SK-N-MC (cell line): ENCODE results near the gene ACER1.
"Not testable (repeated sequence)": the region's sequence is repeated elsewhere in the genome, so short reads cannot be mapped to it uniquely, and the experiment has no call there.

Experiments
- DNase-seq: peaks from one replicate; pipeline ENCODE4 v3.0.0-alpha.2; 2011; ENCODE audit warnings: low read depth, low spot score
- H3K27ac ChIP-seq: fragments of 200-600 bp; sonication (generic); 2 replicates; pipeline ENCODE4 v1.5.1; 2016; ENCODE audit warnings: mixed run types
- H3K36me3 ChIP-seq: fragments of 200-600 bp; sonication (generic); 2 replicates; pipeline ENCODE4 v1.6.1; 2017; ENCODE audit warnings: antibody characterized with exemption, low read length, mixed read lengths; ENCODE audit not compliant: insufficient read depth
- H3K4me3 ChIP-seq: fragments of 200-600 bp; sonication (generic); 2 replicates; pipeline ENCODE4 v1.5.1; 2016
- H3K9ac ChIP-seq: fragments of 200-600 bp; sonication (generic); 2 replicates; pipeline ENCODE4 v1.8.0; 2017; ENCODE audit warnings: mixed run types, mixed read lengths; ENCODE audit not compliant: insufficient read length
- H3K9me3 ChIP-seq: fragments of 200-600 bp; sonication (generic); 2 replicates; pipeline ENCODE4 v1.6.1; 2017; ENCODE audit warnings: low read depth, mild to moderate bottlenecking, antibody characterized with exemption, low read length, moderate library complexity, mixed read lengths
- EZH2 ChIP-seq: fragments of 200-600 bp; sonication (generic); IDR thresholded peaks from one replicate; pipeline ENCODE4 v1.6.1; 2017; ENCODE audit warnings: antibody characterized with exemption
- FOXP2 ChIP-seq: optimal IDR thresholded peaks from 2 replicates; pipeline ENCODE3; 2011; ENCODE audit warnings: mild to moderate bottlenecking, moderate library complexity; ENCODE audit not compliant: insufficient read depth; ENCODE audit errors: extremely low read length, control extremely low read depth
- POLR2AphosphoS5 ChIP-seq: IDR thresholded peaks from 2 replicates; pipeline ENCODE4 v1.6.1; 2012; ENCODE audit warnings: mild to moderate bottlenecking, low read depth, low read length, borderline replicate concordance

Gene ACER1

DNA sequence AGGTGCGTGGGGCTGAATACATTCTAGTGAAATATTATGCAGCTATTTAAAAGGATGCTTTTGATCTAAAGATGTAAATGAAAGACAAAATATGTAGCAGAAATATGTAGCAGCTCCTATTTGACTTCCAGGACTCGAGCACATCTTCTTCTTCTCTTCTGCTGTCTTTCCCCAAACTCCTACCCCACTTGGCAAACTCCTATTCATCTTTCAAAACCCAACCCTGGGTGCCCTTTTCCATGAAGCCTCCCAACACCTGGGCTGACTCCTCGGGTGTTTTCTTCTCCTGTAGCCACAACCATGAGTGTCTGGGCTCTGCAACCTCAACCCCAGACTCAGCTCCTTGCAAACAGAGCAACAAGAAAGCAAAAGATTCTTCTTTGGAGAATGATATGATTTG lies 11.1 kb downstream of the ACER1 start:
- H3K4me3 ChIP-seq = no peak overlapping the region
- no peaks in the 10 kb centered on the region for H3K9me3 ChIP-seq
- DNase-seq = no peak
- TF ChIP-seq POLR2AphosphoS5 (no peak), FOXP2 (no peak), EZH2 (no peak)
- H3K36me3 ChIP-seq = no peaks in the 10 kb centered on the region
- no peak overlapping the region for H3K27ac ChIP-seq
- H3K9ac ChIP-seq = no peak overlapping the region

DNA sequence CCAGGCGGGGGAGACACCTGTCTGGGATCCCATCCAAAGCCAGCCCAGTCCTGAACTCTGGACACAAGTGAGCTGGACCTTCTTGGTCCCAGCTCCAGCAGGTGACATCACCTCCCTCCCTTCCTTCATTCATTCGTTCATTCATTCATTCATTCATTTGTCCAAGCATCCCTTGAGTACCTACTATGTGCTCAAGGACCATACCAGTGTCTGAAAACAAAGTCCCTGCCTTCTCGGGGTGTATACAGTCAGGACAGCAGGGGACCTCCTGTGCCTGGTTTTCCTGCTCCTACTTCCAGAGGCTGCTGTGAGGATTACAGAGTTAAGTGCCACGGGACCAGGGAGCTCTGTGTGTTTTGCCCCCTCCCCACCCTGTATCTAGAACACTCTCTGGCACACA lies 14.0 kb downstream of the ACER1 start:
- H3K27ac ChIP-seq = no peak overlapping the region
- no peaks in the 10 kb centered on the region for H3K9me3 ChIP-seq
- no peak overlapping the region for H3K9ac ChIP-seq
- no peaks in the 10 kb centered on the region for H3K36me3 ChIP-seq
- no peak for DNase-seq
- TF ChIP-seq POLR2AphosphoS5 (no peak), FOXP2 (no peak), EZH2 (no peak)
- H3K4me3 ChIP-seq = no peak overlapping the region

DNA sequence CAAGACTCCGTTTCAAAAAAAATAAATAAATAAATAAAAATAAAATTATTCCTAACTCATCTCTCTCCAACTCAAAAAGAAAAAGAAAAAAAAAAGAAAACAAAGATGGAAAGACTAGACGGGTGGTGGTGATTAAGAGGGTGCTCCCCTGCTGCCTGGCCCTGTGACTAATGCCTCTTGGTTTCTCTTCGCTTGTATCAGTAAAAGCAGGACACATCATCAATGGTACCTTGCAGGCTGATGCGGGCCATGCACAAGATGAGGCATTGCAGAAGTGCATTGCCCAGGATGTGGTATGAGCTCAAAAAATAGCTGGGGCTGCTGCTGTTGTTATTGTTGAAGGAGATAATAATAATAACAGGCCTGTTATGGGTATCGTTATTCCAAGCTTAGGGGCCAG lies 14.6 kb downstream of the ACER1 start:
- no peaks in the 10 kb centered on the region for H3K36me3 ChIP-seq
- no peak for TF ChIP-seq FOXP2
- no peak for TF ChIP-seq POLR2AphosphoS5
- TF ChIP-seq EZH2 = no peak
- no peak overlapping the region for H3K27ac ChIP-seq
- H3K9ac ChIP-seq = no peak overlapping the region
- no peak for DNase-seq
- no peak overlapping the region for H3K4me3 ChIP-seq
- no peaks in the 10 kb centered on the region for H3K9me3 ChIP-seq

DNA sequence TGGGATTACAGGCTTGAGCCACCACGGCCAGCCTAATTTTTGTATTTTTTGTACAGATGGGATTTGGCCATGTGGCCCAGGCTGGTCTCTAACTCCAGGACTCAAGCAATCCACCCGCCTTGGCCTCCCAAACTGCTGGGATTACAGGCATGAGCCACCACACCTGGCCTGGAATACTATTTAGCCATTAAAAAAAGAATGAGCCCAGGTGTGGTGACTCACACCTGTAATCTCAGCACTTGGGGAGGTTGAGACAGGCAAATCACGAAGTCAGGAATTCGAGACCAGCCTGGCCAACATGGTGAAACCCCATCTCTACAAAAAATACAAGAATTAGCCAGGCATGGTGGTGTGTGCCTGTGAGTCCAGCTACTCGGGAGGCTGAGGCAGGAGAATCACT lies 17.8 kb downstream of the ACER1 start:
- H3K9me3 ChIP-seq, H3K9ac ChIP-seq, H3K36me3 ChIP-seq, DNase-seq, H3K4me3 ChIP-seq, H3K27ac ChIP-seq: not testable (repeated sequence)

DNA sequence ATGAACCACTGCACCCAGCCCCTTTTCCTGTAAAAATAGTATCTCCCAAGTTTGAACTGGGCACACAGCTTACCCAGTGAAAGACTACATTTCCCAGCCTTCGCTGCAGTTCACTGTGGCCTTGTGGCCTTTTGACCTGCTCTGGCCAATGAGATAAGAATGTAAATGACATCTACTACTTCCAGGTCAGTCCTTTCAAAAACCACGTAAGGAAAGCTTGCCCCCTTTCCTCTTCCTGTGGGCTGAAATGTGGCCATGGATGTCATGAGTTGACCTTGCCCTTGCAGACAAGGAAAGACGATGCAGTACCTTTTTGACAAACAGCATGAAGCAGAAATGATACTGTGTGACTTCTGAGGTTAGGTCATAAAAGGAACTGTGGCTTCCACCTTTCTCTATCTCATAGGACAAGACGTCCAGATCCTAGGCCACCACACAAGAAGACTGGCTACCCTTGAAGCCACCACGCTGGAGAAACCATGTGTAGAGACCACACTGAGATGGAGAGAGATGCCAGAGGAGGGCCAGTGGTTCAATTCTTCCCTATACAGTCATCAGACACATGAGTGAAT lies 19.9 kb downstream of the ACER1 start:
- Histone ChIP-seq H3K9me3 (no peaks in the 10 kb centered on the region), H3K36me3 (no peaks in the 10 kb centered on the region), H3K27ac (no peak overlapping the region), H3K9ac (no peak overlapping the region), H3K4me3 (no peak overlapping the region)
- DNase-seq = no peak
- no peak for TF ChIP-seq POLR2AphosphoS5

- no peaks in the 10 kb centered on the region for H3K36me3 ChIP-seq
- DNase-seq = no peak
- no peak overlapping the region for H3K4me3 ChIP-seq
- H3K27ac ChIP-seq = no peak overlapping the region
- TF ChIP-seq EZH2 (no peak), FOXP2 (no peak), POLR2AphosphoS5 (no peak)
- H3K9me3 ChIP-seq = no peaks in the 10 kb centered on the region
- no peak overlapping the region for H3K9ac ChIP-seq
These were observed 21.4 kb downstream of the ACER1 start for GRCh38 chr19:6312018-6312417.

- no peak for DNase-seq
- Histone ChIP-seq H3K27ac (no peak overlapping the region), H3K9ac (no peak overlapping the region), H3K9me3 (no peaks in the 10 kb centered on the region), H3K36me3 (no peaks in the 10 kb centered on the region), H3K4me3 (no peak overlapping the region)
- no peak for TF ChIP-seq EZH2
These were observed 35.0 kb downstream of the ACER1 start for GRCh38 chr19:6298413-6298812.

- TF ChIP-seq EZH2 = no peak
- TF ChIP-seq POLR2AphosphoS5 = no peak
- no peak for TF ChIP-seq FOXP2
- DNase-seq = no peak
- H3K27ac ChIP-seq = no peak overlapping the region
- H3K9ac ChIP-seq = no peak overlapping the region
- no peaks in the 10 kb centered on the region; the same call in 1 of the 2 replicates for H3K9me3 ChIP-seq
- H3K4me3 ChIP-seq = no peak overlapping the region
- no peaks in the 10 kb centered on the region for H3K36me3 ChIP-seq
These were observed 36.2 kb downstream of the ACER1 start for GRCh38 chr19:6297202-6297601.

- H3K9me3 ChIP-seq = peaks cover 6% of the 10 kb centered on the region; the same call in 1 of the 2 replicates
- DNase-seq = no peak
- H3K4me3 ChIP-seq = no peak overlapping the region
- no peak overlapping the region for H3K9ac ChIP-seq
- no peaks in the 10 kb centered on the region for H3K36me3 ChIP-seq
- H3K27ac ChIP-seq = no peak overlapping the region
- TF ChIP-seq EZH2 = no peak
- TF ChIP-seq FOXP2 = no peak
- no peak for TF ChIP-seq POLR2AphosphoS5
These were observed 41.4 kb downstream of the ACER1 start for GRCh38 chr19:6292006-6292405.
